Measurements from ENCODE around the gene TNRC6C. TPM values are rescaled to one million over a fixed set of nuclear protein-coding genes. Genes with fewer than 3 reads are reported as not detected.

TNRC6C gene
- total RNA-seq, 6 experiments from 2014 or later, result 6.3 to 9.0 (median 7.5) TPM

- TF ChIP-seq CTCF (IDR thresholded peaks at IDR 0.05), result no peak
- H3K27ac Mint-ChIP-seq, result no peak overlapping the region
- H3K36me3 Mint-ChIP-seq (ENCODE audit: low read depth), result no peaks in the 10 kb centered on the region
- H3K4me1 Mint-ChIP-seq (ENCODE audit: low read depth), result peaks cover 10% of the 10 kb centered on the region
- no peak overlapping the region for H3K4me3 Mint-ChIP-seq
- H3K27me3 Mint-ChIP-seq (ENCODE audit: insufficient read depth), result no peaks in the 10 kb centered on the region
- H3K9me3 Mint-ChIP-seq, result no peaks in the 10 kb centered on the region
- no peak for DNase-seq
Measured at GRCh38 chr17:78012428-78012827, 53.9 kb downstream of the TNRC6C start.

- no peaks in the 10 kb centered on the region; the same call in 1 of the 2 replicates for H3K27me3 Mint-ChIP-seq (ENCODE audit: insufficient read depth)
- no peaks in the 10 kb centered on the region for H3K36me3 Mint-ChIP-seq (ENCODE audit: low read depth)
- TF ChIP-seq CTCF (IDR thresholded peaks at IDR 0.05), result peak; percentile 92
- peak; percentile 61 for DNase-seq
- H3K9me3 Mint-ChIP-seq, result no peaks in the 10 kb centered on the region
- H3K4me1 Mint-ChIP-seq (ENCODE audit: low read depth), result peaks cover 10% of the 10 kb centered on the region
- H3K4me3 Mint-ChIP-seq, result no peak overlapping the region
- H3K27ac Mint-ChIP-seq, result no peak overlapping the region
Measured at GRCh38 chr17:78013683-78014467, 55.4 kb downstream of the TNRC6C start.

GRCh38 chr17:78014646-78015045, 56.1 kb downstream of the TNRC6C start:
- DNase-seq, result no peak
- H3K4me1 Mint-ChIP-seq (ENCODE audit: low read depth), result peaks cover 10% of the 10 kb centered on the region
- H3K36me3 Mint-ChIP-seq (ENCODE audit: low read depth), result no peaks in the 10 kb centered on the region
- TF ChIP-seq CTCF (IDR thresholded peaks at IDR 0.05), result no peak
- no peaks in the 10 kb centered on the region; the same call in 1 of the 2 replicates for H3K27me3 Mint-ChIP-seq (ENCODE audit: insufficient read depth)
- H3K4me3 Mint-ChIP-seq, result no peak overlapping the region
- H3K27ac Mint-ChIP-seq, result no peak overlapping the region
- H3K9me3 Mint-ChIP-seq, result no peaks in the 10 kb centered on the region

- no peak overlapping the region for H3K4me3 Mint-ChIP-seq
- H3K9me3 Mint-ChIP-seq, result no peaks in the 10 kb centered on the region
- no peak overlapping the region for H3K27ac Mint-ChIP-seq
- no peak for TF ChIP-seq CTCF (IDR thresholded peaks at IDR 0.05)
- no peaks in the 10 kb centered on the region; the same call in 1 of the 2 replicates for H3K27me3 Mint-ChIP-seq (ENCODE audit: insufficient read depth)
- peaks cover 22% of the 10 kb centered on the region for H3K4me1 Mint-ChIP-seq (ENCODE audit: low read depth)
- no peaks in the 10 kb centered on the region for H3K36me3 Mint-ChIP-seq (ENCODE audit: low read depth)
- no peak for DNase-seq
Measured at GRCh38 chr17:78016852-78017251, 58.3 kb downstream of the TNRC6C start.

GRCh38 chr17:78019367-78019975, 61.0 kb downstream of the TNRC6C start:
- Mint-ChIP-seq H3K36me3 (ENCODE audit: low read depth) (no peaks in the 10 kb centered on the region), H3K9me3 (no peaks in the 10 kb centered on the region), H3K27me3 (ENCODE audit: insufficient read depth) (no peaks in the 10 kb centered on the region; the same call in 1 of the 2 replicates), H3K4me3 (no peak overlapping the region), H3K27ac (no peak overlapping the region), H3K4me1 (ENCODE audit: low read depth) (peaks cover 29% of the 10 kb centered on the region)
- peak; percentile 85 for TF ChIP-seq CTCF (IDR thresholded peaks at IDR 0.05)
- peak; percentile 31 for DNase-seq
